NCI-H2171 (cell line): Measurements from ENCODE around the gene HNRNPM.
"Not testable (repeated sequence)": the region's sequence is repeated elsewhere in the genome, so short reads cannot be mapped to it uniquely, and the experiment has no call there.

ENCODE experiments used
- DNase-seq: peaks from one replicate; lab custom pipeline; 2025; lab: John Stamatoyannopoulos, UW

HNRNPM gene

DNA sequence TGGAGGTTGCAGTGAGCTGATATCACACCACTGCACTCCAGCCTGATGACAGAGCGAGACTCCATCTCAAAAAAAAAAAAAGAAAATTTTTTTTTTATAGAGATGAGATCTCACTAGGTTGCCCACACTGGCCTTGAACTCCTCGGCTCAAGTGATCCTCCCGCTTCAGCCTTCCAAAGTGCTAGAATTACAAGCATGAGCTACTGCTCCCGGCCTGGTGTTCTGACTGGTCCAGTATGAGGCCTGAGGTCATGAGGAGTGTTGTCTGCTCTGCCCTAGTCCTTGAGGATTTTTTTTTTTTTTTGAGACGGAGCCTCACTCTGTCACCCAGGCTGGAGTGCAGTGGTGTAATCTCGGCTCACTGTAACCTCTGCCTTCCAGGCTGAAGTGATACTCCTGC is 19.4 kb upstream of the HNRNPM start:
- not testable (repeated sequence) for DNase-seq

DNA sequence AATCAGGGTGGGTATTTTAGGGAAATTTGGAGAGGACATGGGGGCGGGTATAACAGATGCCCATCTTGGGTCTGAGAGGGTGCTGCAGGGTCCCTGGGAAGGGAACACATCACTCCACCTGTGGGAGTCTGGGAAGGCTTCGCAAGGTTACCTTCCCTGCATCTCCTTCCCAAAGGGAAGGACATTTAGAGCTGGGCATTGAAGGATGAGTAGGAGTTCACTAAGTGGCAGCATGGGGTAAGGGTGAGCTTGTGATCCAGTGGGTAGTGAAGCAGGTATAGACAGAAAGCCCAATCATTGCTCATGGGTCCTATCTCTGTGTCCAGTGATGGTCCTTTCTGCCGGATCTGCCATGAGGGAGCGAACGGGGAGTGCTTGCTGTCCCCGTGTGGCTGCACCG is 18.5 kb upstream of the HNRNPM start:
- DNase-seq: no peak

DNA sequence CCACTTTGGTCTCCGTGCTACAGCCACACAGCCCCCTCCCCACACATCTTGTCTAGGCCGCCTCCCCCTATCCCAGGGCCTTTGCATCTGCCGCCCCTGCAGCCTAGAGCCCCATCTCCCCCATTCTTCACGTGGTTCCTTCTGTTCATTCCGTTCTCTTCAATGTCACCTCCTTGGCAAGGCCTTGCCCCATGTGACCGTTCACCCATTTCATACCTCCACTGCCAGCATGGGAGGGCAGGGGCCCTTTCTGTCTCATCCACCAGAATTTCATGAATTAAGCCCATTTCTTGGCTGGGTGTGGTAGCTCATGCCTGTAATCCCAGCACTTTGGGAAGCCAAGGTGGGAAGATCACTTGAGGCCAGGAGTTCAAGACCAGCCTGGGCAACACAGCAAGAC is 15.7 kb upstream of the HNRNPM start:
- no peak for DNase-seq

DNA sequence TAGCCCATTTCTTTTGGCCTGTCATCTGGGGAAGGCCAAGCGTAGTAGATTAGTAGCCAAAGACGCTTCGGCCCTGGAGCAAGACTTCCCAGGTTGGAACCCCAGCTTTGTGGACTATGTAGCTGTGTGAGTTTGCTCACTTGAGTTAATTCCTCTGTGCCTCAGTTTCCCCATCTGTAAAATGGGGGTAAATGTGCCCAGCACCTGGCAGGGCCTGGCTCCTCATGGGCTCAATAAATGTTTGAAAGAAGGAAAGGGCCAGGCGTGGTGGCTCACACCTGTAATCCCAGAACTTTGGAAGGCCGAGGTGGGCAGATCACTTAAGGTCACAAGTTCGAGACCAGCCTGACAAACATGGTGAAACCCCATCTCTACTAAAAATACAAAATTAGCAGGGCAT is 14.9 kb upstream of the HNRNPM start:
- DNase-seq: no peak

DNA sequence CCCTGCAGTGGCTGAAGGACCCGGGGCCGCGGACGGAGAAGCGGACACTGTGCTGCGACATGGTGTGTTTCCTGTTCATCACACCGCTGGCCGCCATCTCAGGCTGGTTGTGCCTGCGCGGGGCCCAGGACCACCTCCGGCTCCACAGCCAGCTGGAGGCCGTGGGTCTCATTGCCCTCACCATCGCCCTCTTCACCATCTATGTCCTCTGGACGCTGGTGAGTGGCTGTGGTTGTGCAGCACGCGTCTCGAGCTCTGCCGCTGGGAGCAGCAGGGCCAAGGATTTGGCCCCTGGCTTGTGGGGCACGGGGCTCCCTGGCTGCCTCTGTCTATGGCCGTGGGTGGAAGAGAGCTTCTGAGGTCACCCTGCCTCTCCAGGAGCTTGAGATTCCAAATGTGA is 14.1 kb upstream of the HNRNPM start:
- no peak for DNase-seq

DNA sequence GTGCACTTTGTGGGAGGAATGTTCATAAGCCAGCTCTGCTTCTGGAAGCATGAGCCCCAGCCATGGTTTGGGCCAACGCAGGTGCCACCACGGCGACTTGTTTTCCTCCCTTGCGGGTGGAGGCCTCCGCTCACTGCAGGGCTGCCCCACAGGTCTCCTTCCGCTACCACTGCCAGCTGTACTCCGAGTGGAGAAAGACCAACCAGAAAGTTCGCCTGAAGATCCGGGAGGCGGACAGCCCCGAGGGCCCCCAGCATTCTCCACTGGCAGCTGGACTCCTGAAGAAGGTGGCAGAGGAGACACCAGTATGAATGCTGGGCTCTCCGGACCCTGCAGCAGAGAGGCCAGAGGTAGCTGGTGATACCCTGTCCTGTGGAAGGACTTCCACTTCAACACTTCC is 6.5 kb upstream of the HNRNPM start:
- DNase-seq: no peak

DNA sequence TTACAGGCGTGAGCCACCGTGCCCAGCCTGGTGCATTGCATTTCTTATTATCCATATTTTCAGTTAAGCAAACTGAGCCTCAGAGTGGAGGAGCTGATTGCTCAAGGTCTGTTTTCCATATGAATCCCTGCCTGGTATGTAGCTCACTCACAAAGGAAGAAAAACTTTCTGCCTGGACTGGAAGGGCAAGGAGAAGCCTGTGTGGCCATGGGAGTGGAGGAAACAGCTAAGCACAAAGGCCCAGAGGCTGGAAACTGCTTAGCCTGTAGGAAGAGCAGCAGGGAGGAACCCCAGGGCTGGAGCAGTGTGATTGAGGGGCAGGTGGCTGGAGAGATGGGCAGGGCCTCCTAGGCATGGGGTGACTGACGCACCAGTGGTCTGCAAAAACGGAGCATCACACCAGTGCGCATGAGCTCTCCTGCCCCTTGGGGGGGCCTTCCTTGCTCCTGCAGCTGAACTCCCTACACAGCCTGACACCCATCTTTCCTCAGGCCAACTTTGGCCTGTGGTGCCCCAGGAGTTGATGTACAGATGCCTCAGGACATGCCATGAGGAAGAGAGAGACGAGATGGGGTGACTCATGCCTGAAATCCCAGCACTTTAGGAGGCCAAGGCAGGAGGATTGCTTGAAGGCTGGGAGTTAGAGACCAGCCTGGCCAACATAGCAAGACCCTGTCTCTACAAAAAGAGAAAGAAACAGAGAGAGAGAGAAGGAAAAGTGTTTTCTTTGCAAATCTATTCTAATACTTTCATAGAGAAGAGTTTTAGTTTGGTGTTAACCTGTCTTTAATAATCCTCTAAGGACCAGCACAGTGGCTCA is 2.8 kb upstream of the HNRNPM start:
- no peak for DNase-seq

DNA sequence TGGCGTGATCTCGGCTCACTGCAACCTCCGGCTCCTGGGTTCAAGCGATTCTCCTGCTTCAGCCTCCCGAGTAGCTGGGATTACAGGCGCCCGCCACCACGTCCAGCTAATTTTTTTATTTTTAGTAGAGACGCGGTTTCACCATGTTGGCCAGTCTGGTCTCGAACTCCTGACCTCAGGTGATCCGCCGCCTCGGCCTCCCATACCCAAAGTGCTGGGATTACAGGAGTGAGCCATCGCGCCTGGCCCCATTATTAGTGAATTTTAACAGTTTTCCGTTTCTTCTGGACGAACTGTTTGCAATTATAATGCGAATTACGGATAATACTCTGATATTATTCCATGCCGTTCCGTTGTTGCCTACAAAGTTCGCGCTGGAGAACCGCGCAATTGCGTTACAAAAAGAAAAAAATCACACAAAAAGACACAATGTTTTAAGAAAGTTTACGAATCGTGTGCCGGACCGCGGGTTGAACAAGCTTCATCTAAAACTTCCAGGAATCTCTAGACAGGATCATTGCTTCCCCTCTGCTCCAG is 567 bp upstream of the HNRNPM start:
- DNase-seq: not testable (repeated sequence)

DNA sequence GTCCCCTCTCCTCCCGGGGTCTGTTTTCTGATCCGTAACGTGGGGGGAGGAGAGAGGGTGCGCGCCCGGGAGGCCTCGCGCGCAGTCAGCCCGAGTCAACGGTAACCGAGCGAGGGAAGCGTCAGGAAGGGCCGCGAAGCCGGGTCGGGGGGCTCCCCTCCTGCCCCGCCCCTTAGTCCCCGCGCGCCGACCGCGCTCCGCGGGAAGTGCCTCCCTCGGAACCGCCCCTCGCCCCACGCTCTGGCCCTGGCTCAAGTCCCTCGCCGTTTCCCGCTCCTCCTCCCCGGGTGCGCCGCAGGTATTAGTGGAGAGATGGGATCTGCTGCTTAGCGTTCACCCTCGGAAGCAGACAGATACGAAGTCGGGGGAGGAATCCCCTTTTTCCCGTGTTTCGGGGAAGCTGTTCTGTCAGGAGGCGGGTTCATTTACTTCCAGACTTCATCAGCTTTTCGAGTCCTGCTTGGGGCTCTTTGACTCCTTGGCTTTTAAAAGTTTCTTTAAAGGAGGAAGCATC is 770 bp downstream of the HNRNPM start:
- DNase-seq: no peak

DNA sequence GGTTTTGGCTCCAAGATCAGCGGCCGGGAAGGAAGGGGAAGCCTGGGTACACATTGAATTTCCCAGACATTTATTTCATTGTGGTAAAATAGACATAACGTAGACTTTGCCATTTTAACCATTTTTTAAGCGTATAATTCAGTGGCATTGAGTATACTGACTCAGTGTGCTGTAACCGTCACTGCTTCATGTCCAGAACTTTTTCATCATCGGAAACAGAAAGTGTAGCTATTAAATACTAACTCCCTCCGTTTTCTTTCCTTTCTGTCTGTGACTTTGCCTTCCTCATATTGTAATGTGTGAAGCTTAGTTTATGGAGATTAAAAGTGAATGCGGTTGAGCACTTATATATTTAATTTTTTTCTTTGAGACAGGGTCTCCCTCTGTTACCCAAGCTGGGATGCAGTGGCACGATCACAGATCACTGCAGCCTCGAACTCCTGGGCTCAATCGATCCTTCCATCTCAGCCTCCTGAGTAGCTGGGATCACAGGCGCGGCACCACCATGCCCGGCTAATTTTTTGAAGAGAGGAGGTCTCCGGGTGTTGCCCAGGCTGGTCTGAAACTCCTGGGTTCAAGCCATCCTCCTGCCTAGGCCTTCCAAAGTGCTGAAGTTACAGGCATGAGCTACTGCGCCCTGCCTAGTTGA is 1.4 kb downstream of the HNRNPM start:
- DNase-seq: no peak

DNA sequence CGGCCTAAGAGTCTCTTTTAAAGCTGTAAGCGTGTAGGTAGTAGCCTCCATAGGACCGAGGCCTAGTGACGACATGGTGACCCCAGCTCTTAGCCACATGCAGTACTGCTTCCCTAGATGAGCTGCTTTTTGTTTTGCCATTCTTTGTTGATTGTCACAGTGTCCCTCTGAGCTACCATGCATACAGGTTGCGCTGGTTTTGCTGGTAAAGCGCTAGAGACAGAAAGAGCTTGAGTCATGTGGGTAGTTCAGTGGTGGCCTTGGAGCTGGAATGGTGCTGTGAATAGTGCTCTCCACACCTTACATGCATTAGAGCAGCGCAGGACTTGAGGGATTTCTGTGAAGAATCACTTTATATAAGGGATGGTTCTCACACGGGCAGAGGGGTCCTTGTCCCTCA is 5.1 kb downstream of the HNRNPM start:
- no peak for DNase-seq

DNA sequence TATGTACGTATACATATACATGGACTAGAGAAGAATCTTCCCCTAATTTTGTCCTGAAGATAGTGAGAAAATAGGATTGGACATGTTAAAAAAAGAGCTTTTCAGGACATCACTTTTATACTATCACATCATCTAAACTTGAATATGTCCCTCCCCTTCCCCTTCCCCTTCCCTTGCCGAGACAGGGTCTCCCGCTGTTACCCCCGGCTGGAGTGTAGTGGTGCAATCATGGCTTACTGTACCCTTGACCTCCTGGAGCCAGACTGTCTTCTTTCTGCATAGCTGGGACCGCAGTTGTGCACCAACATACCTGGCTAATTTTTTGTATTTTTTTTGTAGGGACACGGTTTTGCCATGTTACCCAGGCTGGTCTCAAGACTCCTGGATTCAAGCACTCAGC is 6.6 kb downstream of the HNRNPM start:
- no peak for DNase-seq

DNA sequence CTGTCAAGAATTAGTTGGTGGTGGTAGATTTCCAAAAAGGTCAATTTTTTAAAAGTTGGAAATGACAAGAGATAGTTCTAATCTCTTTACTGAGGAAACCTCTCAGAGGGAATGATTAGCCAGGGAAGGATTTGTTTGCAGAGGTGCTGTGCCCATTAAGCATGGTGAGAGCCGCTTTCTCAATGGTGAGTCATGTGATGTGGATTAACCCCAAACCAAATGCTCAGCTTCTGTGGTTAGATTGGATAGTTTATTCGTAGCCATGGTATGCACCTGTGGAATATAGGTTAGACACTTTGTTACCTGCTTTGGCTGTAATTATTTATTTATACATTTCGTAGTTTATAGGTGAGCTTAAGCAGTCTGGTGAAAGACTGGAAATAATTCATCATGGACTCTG is 7.1 kb downstream of the HNRNPM start:
- DNase-seq: no peak

DNA sequence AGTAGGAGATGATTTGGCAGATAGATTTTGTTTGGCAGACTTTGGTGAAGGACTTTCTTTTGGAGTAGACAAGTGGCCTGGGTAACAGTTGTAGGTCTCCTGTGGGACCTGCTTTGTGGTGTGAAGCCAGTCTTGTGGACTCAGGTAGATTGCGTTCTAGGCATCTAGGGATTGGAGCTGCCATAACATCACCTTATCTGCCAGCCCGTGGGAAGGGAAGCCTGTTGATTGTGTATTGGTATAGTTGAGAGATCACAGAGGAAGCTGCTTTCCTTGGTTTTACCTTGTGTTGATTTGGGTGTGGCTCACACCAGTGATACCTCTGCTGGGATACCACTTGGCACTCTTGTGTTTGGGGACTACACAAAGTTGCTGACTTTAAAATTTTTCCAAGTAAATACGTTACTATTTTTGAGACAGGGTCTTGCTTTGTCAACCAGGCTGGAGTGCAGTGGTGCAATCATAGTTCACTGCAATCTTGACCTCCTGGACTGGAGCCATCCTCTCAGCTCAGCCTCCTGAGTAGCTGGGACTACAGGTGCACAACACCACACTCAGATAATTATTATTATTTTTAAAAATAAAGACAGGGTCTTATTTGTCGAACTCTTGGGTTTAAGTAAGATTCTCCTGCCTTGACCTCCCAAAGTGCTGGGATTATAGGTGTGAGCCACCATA is 7.8 kb downstream of the HNRNPM start:
- DNase-seq: no peak

DNA sequence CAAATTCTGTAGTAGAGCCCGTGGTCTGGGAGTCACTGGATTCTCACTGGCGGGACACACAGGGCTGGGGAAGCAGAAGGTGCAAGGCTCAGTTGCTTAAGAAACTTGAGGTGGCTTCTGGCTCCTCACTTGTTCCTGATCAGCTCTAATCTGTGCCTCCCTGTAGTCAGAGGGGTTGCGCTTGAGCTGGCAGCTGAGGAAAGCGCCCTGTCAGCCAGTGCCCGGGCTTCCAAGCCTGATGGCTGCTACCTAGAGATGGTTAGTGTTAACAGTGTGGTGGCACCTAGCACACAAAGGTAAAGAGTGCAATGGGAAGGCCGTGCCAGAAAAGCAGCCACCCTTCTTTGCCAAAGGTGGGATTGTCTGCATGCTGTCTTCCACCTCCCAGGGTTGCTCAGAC is 8.8 kb downstream of the HNRNPM start:
- no peak for DNase-seq

DNA sequence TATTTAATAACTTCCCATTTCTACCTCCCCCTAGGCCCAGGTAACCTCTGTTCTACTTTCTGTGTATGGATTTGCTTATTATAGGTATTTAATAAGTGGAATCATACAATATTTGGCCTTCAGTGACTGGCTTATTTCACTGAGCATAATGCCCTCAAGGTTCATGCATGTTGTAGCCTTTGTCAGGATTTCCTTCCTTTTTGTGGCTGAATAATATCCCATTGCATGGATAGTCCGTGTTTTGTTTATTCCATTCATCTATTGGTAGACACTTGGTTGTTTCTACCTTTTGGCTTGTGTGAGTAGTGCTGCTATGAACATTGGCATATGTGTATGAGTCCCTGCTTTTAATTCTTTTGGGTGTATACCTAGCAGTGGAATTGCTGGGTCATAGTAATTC is 9.4 kb downstream of the HNRNPM start:
- no peak for DNase-seq

DNA sequence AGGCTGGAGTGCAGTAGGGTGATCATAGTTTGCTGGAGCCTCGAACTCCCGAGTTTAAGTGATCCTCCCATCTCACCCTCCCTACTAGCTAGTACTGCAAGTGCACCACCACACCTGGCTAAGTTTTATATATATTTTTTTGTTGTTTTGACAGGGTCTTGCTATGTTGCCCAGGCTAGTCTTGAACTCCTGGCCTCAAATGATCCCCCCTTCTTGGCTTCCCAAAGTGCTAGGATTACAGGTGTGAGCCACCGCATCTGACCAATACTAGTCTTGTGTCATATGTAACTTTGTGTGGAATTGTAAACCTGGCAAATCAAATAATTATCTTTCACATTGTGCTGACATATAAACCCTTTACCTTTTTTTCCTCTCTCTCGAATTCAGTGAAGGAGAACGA is 10.2 kb downstream of the HNRNPM start:
- no peak for DNase-seq

DNA sequence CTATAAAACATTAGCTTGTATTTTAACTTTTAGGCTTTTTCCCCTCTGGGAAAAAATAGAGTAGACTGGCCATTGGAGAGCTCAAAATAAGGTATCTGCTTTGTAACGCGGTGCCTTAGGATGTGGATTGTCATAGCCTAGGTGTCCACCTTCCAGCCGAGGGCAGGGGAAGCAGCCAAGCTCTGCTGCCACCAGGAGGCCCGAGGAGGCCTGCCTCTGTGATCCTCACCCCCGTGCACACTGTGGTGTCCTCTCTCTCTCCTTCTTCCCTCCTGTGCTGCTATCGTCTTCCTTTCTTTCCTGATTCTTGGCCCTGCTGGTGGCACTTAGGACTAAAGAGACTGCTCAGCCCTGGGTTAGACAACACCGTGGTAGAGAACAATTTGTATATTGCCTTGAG is 11.3 kb downstream of the HNRNPM start:
- DNase-seq: no peak

DNA sequence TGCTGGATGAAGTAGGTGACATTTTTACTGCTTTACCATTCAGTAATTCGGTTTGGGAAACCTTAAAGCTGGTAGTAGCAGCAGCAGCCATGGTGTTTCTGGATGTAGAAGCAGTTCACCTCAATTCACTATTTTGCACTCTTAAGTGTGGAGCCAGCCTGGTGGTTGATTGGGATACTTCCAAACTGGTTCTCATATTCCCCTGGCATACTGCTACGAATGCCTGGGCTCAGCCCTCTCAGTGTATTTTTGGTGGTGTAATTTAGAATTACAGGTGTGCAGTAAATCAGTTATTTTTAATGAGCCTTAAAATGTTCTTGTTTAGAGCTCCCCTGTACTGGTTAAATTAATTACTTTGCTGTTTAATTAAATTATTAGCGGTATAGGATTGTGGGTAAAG is 12.4 kb downstream of the HNRNPM start:
- no peak for DNase-seq

DNA sequence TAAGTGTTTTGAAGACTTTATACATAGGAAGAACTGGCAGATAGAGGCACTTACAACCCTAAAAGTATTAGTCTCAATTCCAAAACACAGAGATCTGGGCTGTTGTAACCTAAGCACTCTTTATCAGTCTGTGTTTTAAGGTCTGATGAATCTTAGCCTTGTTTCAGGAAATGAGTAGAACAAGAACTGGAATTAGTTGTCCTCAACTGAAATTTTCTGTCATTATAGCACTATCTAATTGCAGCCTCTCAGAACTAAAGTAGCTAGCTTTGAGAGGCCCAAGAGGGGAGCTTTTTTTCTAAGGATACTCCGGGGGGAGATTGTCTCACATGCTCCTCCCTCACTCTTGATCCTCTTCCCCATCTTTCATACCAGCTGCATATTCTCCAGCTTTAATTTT is 13.1 kb downstream of the HNRNPM start:
- DNase-seq: no peak

DNA sequence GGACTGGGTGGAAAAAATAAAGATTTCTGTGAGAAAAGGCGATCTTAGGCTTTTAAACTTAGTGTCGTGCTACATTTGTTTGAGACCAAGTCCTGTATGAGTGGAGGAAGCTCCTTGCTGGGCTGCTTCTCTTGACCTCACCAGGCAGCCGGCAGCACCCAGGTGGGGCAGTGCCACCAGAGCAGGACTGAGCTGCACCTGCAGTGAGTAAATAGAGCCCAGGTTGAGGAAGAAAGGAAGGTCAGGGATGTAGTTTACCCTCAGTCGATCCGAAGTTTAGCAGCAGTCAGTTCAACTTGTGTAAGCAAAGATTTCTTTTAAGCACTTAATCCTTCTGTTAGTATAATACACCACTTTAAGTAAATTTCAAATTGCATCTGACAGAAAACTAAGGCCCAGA is 13.6 kb downstream of the HNRNPM start:
- no peak for DNase-seq

DNA sequence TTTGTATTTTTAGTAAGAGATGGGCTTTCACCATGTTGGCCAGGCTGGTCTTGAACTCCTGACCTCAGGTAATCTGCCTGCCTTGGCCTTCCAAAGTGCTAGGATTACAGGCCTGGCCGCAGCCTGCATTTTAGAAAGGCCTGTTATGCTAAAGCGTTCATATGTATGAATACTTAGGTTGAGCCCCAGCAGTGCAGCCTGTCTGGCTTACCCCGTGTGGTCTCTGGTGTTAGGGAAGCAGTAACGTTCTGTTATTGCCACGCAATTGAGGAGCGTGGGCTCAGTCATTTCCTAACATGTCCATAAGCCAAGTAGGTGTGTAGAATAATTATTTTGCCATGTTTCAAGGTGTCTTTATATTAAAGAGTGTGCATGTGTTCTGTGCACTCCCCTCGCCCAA is 14.3 kb downstream of the HNRNPM start:
- no peak for DNase-seq
